Lung (tissue), 12 donors: Measurements from ENCODE around the gene MIF4GD. TPM values are rescaled to one million over a fixed set of nuclear protein-coding genes. Genes with fewer than 3 reads are reported as not detected.
"Not testable (repeated sequence)": the region's sequence is repeated elsewhere in the genome, so short reads cannot be mapped to it uniquely, and the experiment has no call there.

Source experiments
- ATAC-seq: fragments of 200-7000 bp; cut with Tn5 transposase; one replicate; pipeline ENCODE4 v1.9.1; 2020; ENCODE audit warnings: moderate number of reproducible peaks; ENCODE audit not compliant: insufficient read depth, low FRiP score
- DNase-seq, 3 donors: peaks; one replicate each; pipeline ENCODE4 v3.0.0-alpha.2; 2013 to 2017
- H3K27ac ChIP-seq, 2 donors: one replicate each; pipeline ENCODE4 v1.5.1; 2013; ENCODE audit warnings: mild to moderate bottlenecking in 2 of 2, moderate library complexity in 2 of 2, control low read depth in 1 of 2, inconsistent platforms in 1 of 2, low read depth in 1 of 2, low read length in 1 of 2
- H3K27me3 ChIP-seq, 3 donors: one replicate each; pipeline ENCODE4 v1.5.1; 2013; ENCODE audit warnings: low read length in 2 of 3; ENCODE audit not compliant: control insufficient read depth in 3 of 3, insufficient read depth in 3 of 3
- H3K36me3 ChIP-seq, 4 donors: one replicate each; pipeline ENCODE4 v1.5.1; 2013; ENCODE audit warnings: low read length in 4 of 4, mild to moderate bottlenecking in 1 of 4, moderate library complexity in 1 of 4; ENCODE audit not compliant: control insufficient read depth in 4 of 4, insufficient read depth in 4 of 4
- H3K4me1 ChIP-seq, 5 donors: one replicate each; pipeline ENCODE4 v1.5.1; 2013; ENCODE audit warnings: low read length in 5 of 5, mild to moderate bottlenecking in 2 of 5, moderate library complexity in 1 of 5; ENCODE audit not compliant: control insufficient read depth in 5 of 5, insufficient read depth in 5 of 5
- H3K4me3 ChIP-seq: one replicate; pipeline ENCODE4 v1.5.1; 2013; ENCODE audit warnings: mild to moderate bottlenecking, control low read depth, moderate library complexity
- H3K9ac ChIP-seq, 2 donors: one replicate each; pipeline ENCODE4 v1.5.1; 2013; ENCODE audit warnings: low read length in 2 of 2, control low read depth in 1 of 2; ENCODE audit not compliant: insufficient read depth in 1 of 2
- H3K9me3 ChIP-seq, 4 donors: one replicate each; pipeline ENCODE4 v1.5.1; 2013; ENCODE audit warnings: low read length in 3 of 4, mild to moderate bottlenecking in 1 of 4, moderate library complexity in 1 of 4; ENCODE audit not compliant: control insufficient read depth in 4 of 4, insufficient read depth in 3 of 4
- CTCF ChIP-seq: IDR thresholded peaks from 2 replicates; pipeline ENCODE4 v1.5.1; 2012; ENCODE audit warnings: mild to moderate bottlenecking; ENCODE audit errors: control extremely low read depth, extremely low read depth
- WGBS, 2 donors: extraction: QIAGEN DNeasy Blood & Tissue Kit; methylation state at CpG; one replicate each; pipeline ENCODE4 v1.1.7; 2013; 5-methylcytosine and 5-hydroxymethylcytosine counted together
- polyA plus RNA-seq, 2 donors: library from polyadenylated mRNA; stranded (reverse); fragments of 200-250 nt; gene quantifications; one replicate each; pipeline ENCODE4 v1.2.1, GENCODE V29; 2013
- total RNA-seq, 2 donors: library from RNA; depleted of rRNA in 1 of 2; stranded (reverse); fragments of >200 nt in 1 of 2; gene quantifications; one replicate each; pipeline ENCODE4 v1.2.1, GENCODE V29; 2014 to 2021
- donor health status: control.
- donor health status: control.
- donor health status: Bipolar disorder and iron deficiency.
- donor health status: healthy.
- donor health status: DM: yes; HTN: yes; CAD: no.

Gene MIF4GD
- total and polyA plus RNA-seq, 4 donors, result 9.7 to 34.8 (median 23.0) TPM

- Histone ChIP-seq H3K36me3 (peaks cover 0 to 7% (median 2%) of the 10 kb centered on the region in 4 donors), H3K9ac (no peak overlapping the region), H3K27ac (no peak overlapping the region), H3K4me3 (no peak overlapping the region), H3K4me1 (peaks cover 0 to 8% (median 0%) of the 10 kb centered on the region in 5 donors), H3K27me3 (no peaks in the 10 kb centered on the region), H3K9me3 (no peaks in the 10 kb centered on the region)
- 79 to 90% methylated on average over 9 of the region's 9 CpGs for WGBS, 2 donors
- no peak for DNase-seq
- ATAC-seq, result no peak
- no peak for TF ChIP-seq CTCF
Observed at GRCh38 chr17:75287221-75287620, 16.2 kb upstream of the MIF4GD start.

GRCh38 chr17:75285123-75285522, 14.1 kb upstream of the MIF4GD start:
- Histone ChIP-seq H3K36me3 (peaks cover 0 to 11% (median 2%) of the 10 kb centered on the region in 4 donors), H3K4me1 (peaks cover 0 to 8% (median 0%) of the 10 kb centered on the region in 5 donors), H3K9me3 (no peaks in the 10 kb centered on the region), H3K9ac (no peak overlapping the region), H3K27me3 (no peaks in the 10 kb centered on the region), H3K4me3 (no peak overlapping the region), H3K27ac (no peak overlapping the region)
- DNase-seq, result no peak
- 84 to 98% methylated on average over 6 of the region's 6 CpGs for WGBS, 2 donors
- ATAC-seq, result no peak
- TF ChIP-seq CTCF, result no peak

- H3K27ac ChIP-seq, ATAC-seq, H3K27me3 ChIP-seq, H3K4me1 ChIP-seq, H3K9me3 ChIP-seq, H3K9ac ChIP-seq, H3K36me3 ChIP-seq, H3K4me3 ChIP-seq, DNase-seq: not testable (repeated sequence)
- WGBS, 2 donors, result 92 to 97% methylated on average over 4 of the region's 4 CpGs
Observed at GRCh38 chr17:75280189-75280588, 9.2 kb upstream of the MIF4GD start.

- H3K36me3 ChIP-seq, result peaks cover 0 to 9% (median 0%) of the 10 kb centered on the region in 4 donors
- no peaks in the 10 kb centered on the region for H3K9me3 ChIP-seq
- peak overlapping the region in 1 of 2 donors; percentile 68 for H3K27ac ChIP-seq
- no peak overlapping the region for H3K9ac ChIP-seq
- H3K4me1 ChIP-seq, result peaks cover 0 to 3% (median 0%) of the 10 kb centered on the region in 5 donors
- WGBS, 2 donors, result 75 to 92% methylated on average over 6 of the region's 6 CpGs
- H3K27me3 ChIP-seq, result no peaks in the 10 kb centered on the region
- TF ChIP-seq CTCF, result no peak
- DNase-seq (no peak), ATAC-seq (no peak)
- no peak overlapping the region for H3K4me3 ChIP-seq
Observed at GRCh38 chr17:75277664-75278071, 6.6 kb upstream of the MIF4GD start.
